HepG2 (cell line): ENCODE data around the gene KRT16.

ENCODE experiments used
- ASH2L ChIP-seq: fragments of 300-600, 200-600 bp; sonication (generic); IDR thresholded peaks from 2 replicates; pipeline ENCODE4 v1.7.0; 2017; ENCODE audit warnings: low read depth, mild to moderate bottlenecking, moderate library complexity, mixed read lengths, low read length; ENCODE audit not compliant: insufficient read length
- BHLHE40 ChIP-seq: IDR thresholded peaks from 2 replicates; pipeline ENCODE4 v1.6.1; 2011; ENCODE audit warnings: low read length, improper control_type of control experiment
- CTCF ChIP-seq: sonication (generic); formaldehyde crosslinking; IDR thresholded peaks from 2 replicates; pipeline ENCODE4 v1.5.0; 2020; ENCODE audit warnings: mild to moderate bottlenecking, missing genetic modification reagents, moderate library complexity
- EP300 ChIP-seq, 3 experiments: sonication (generic) in 1 of 3; formaldehyde crosslinking in 1 of 3; IDR thresholded peaks; 2 replicates each; pipeline versions ENCODE4 v1.5.1 to v1.6.1; 2011 to 2020; ENCODE audit warnings: low read depth in 2 of 3, low read length in 2 of 3, borderline replicate concordance in 1 of 3, improper control_type of control experiment in 1 of 3, mild to moderate bottlenecking in 1 of 3, missing genetic modification reagents in 1 of 3, moderate library complexity in 1 of 3
- FOXP4 ChIP-seq: sonication (generic); formaldehyde crosslinking; IDR thresholded peaks from 2 replicates; pipeline ENCODE4 v1.4.0; 2020; ENCODE audit warnings: missing genetic modification reagents
- HMGXB4 ChIP-seq, 2 experiments: sonication (generic) in 1 of 2; formaldehyde crosslinking in 1 of 2; IDR thresholded peaks; 2 replicates each; pipeline versions ENCODE4 v1.4.0 to v1.6.1; 2018 to 2020; ENCODE audit warnings: missing genetic modification reagents in 2 of 2, borderline replicate concordance in 1 of 2, low read depth in 1 of 2, mild to moderate bottlenecking in 1 of 2, missing biosample characterization in 1 of 2
- IKZF5 ChIP-seq: IDR thresholded peaks from 2 replicates; pipeline ENCODE4 v1.6.1; 2018; ENCODE audit warnings: missing genetic modification reagents, mild to moderate bottlenecking, missing compliant biosample characterization
- JUND ChIP-seq: sonication (generic); formaldehyde crosslinking; IDR thresholded peaks from 2 replicates; pipeline ENCODE4 v1.8.0; 2022; ENCODE audit warnings: mild to moderate bottlenecking, missing genetic modification reagents
- MED8 ChIP-seq: sonication (generic); formaldehyde crosslinking; IDR thresholded peaks from 2 replicates; pipeline ENCODE4 v1.8.1; 2023; ENCODE audit warnings: mild to moderate bottlenecking, missing genetic modification reagents; ENCODE audit not compliant: insufficient replicate concordance
- PBX3 ChIP-seq: sonication (generic); formaldehyde crosslinking; IDR thresholded peaks from 2 replicates; pipeline ENCODE4 v1.8.1; 2023; ENCODE audit warnings: missing genetic modification reagents, inconsistent platforms, borderline replicate concordance
- REST ChIP-seq, 2 experiments: IDR thresholded peaks; 2 replicates each; pipeline ENCODE4 v1.6.1; 2011 to 2012; ENCODE audit warnings: low read length in 2 of 2, borderline replicate concordance in 1 of 2, low read depth in 1 of 2, mild to moderate bottlenecking in 1 of 2, moderate library complexity in 1 of 2
- ZKSCAN1 ChIP-seq: fragments of 150-350 bp; IDR thresholded peaks from 2 replicates; pipeline ENCODE4 v1.6.1; 2014; ENCODE audit warnings: low read length
- ZNF24 ChIP-seq: fragments of 450-650 bp; IDR thresholded peaks from 2 replicates; pipeline ENCODE4 v1.6.1; 2017; ENCODE audit warnings: antibody characterized with exemption, mild to moderate bottlenecking

GRCh38 chr17:41578538-41578937 is 34.0 kb downstream of the KRT16 start:
- TF ChIP-seq MED8 (CRISPR knock-in tag) (no peak), EP300 (IDR thresholded peaks at IDR 0.05; ENCODE audit: low read depth in 2 of 2, low read length in 2 of 2) (no peak), EP300 (CRISPR knock-in tag; IDR thresholded peaks at IDR 0.05; ENCODE audit: borderline replicate concordance) (no peak), BHLHE40 (no peak), ZNF24 (no peak), CTCF (CRISPR knock-in tag) (no peak), JUND (CRISPR knock-in tag) (no peak), REST (IDR thresholded peaks at IDR 0.05; ENCODE audit: borderline replicate concordance in 1 of 2, low read depth in 1 of 2, low read length in 2 of 2) (no peak), HMGXB4 (CRISPR knock-in tag; IDR thresholded peaks at IDR 0.05; ENCODE audit: borderline replicate concordance in 1 of 2, low read depth in 1 of 2) (no peak), ASH2L (no peak), ZKSCAN1 (no peak), IKZF5 (CRISPR knock-in tag) (no peak), FOXP4 (CRISPR knock-in tag) (no peak), PBX3 (CRISPR knock-in tag) (no peak)
